ENCODE measurements around the gene CSF1R. TPM values are rescaled to one million over a fixed set of nuclear protein-coding genes. Genes with fewer than 3 reads are reported as not detected.
A peak's percentile ranks its signal among the peaks of the same experiment; 100 is the strongest.

Gene CSF1R
- total and polyA plus RNA-seq, 8 donors = 3.0 to 235 (median 25.2) TPM

DNA sequence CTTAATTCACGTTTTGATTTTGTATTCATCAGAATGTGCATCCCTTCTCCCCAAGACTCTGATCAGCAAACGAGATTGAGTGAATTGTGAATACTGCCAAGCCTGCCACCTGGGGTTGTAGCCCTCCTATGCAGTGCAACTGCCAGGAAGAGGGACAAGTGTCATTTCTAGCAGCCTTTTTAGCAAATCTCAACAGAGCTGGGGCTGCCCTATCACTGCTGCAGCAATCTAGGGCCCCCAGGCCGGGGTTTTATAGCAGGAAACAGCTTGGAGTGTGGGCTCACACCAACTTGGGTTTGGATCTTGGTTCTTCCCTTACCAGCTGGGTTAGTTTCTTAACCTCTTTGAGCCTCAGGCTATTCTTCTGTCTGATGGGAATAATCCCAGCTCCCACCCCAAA is 4.0 kb downstream of the CSF1R start:
- no peak for TF ChIP-seq EP300 (IDR thresholded peaks at IDR 0.05)
- no peak for TF ChIP-seq POLR2AphosphoS5 (IDR thresholded peaks at IDR 0.05)
- no peak for TF ChIP-seq POLR2A (IDR thresholded peaks at IDR 0.05)
- TF ChIP-seq, protein P1, sequence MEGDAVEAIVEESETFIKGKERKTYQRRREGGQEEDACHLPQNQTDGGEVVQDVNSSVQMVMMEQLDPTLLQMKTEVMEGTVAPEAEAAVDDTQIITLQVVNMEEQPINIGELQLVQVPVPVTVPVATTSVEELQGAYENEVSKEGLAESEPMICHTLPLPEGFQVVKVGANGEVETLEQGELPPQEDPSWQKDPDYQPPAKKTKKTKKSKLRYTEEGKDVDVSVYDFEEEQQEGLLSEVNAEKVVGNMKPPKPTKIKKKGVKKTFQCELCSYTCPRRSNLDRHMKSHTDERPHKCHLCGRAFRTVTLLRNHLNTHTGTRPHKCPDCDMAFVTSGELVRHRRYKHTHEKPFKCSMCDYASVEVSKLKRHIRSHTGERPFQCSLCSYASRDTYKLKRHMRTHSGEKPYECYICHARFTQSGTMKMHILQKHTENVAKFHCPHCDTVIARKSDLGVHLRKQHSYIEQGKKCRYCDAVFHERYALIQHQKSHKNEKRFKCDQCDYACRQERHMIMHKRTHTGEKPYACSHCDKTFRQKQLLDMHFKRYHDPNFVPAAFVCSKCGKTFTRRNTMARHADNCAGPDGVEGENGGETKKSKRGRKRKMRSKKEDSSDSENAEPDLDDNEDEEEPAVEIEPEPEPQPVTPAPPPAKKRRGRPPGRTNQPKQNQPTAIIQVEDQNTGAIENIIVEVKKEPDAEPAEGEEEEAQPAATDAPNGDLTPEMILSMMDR (IDR thresholded peaks at IDR 0.05) = no peak
- WGBS, 5 donors = 50 to 56% (median 54%) methylated on average over 3 of the region's 3 CpGs
- peaks cover 0 to 7% (median 0%) of the 10 kb centered on the region in 3 donors for H3K27me3 ChIP-seq
- no peak overlapping the region for H3K4me3 ChIP-seq
- H3K36me3 ChIP-seq = no peaks in the 10 kb centered on the region
- no peaks in the 10 kb centered on the region for H3K9me3 ChIP-seq
- H3K4me1 ChIP-seq = peaks cover 0 to 11% (median 0%) of the 10 kb centered on the region in 4 donors
- peak overlapping the region in 2 of 5 donors; percentile 33 to 55 for H3K27ac ChIP-seq
- DNase-seq = peak in 1 of 2 donors; percentile 20
- intact Hi-C loops (cut with DNase I; ENCODE audit: low total_unique reads) = no loop called here

DNA sequence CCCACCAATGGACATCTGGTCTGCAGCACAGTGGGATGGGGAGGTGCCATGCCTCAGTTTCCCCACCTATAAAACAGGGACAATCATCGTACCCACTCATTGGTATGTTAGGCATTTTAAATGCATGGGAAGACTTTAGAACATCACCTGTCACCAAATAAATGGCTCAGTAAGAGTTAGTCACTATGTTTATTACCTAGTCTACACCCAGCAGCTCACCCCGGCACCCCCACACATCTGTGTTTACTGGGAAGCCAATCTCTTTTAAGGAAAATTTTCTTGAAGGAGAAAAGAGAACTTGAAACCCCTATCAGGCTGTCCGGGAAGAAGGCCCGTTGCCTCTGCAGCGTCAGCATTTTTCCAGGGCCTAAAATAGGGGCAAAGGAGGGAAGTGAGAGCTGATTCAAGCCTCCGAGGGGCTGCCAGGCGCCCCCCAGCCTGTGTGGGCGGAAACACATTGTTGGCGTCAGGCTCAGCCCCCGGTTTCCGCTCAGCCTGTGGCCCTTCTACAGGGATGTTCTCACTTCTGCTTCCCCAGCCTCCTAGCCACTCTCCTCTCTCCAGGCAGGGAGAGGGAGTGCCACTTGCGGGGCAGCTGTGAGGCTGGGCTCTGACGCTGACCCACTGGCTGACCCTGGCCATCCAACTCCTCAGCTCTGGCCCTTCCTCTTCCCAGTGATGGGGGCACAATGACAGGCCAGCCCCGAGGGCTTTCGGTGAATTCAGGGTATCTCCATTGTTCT is 4.6 kb downstream of the CSF1R start:
- Histone ChIP-seq H3K4me3 (no peak overlapping the region), H3K36me3 (no peaks in the 10 kb centered on the region), H3K9me3 (no peaks in the 10 kb centered on the region), H3K4me1 (peaks cover 0 to 11% (median 0%) of the 10 kb centered on the region in 4 donors), H3K27me3 (peaks cover 0 to 7% (median 0%) of the 10 kb centered on the region in 3 donors), H3K27ac (peak overlapping the region in 1 of 5 donors; percentile 55)
- DNase-seq = peak; percentile 30 to 80
- TF ChIP-seq, protein P1 (IDR thresholded peaks at IDR 0.05) = no peak
- intact Hi-C loops (cut with DNase I; ENCODE audit: low total_unique reads) = no loop called here
- WGBS, 5 donors = 34 to 56% (median 46%) methylated on average over 15 of the region's 15 CpGs

DNA sequence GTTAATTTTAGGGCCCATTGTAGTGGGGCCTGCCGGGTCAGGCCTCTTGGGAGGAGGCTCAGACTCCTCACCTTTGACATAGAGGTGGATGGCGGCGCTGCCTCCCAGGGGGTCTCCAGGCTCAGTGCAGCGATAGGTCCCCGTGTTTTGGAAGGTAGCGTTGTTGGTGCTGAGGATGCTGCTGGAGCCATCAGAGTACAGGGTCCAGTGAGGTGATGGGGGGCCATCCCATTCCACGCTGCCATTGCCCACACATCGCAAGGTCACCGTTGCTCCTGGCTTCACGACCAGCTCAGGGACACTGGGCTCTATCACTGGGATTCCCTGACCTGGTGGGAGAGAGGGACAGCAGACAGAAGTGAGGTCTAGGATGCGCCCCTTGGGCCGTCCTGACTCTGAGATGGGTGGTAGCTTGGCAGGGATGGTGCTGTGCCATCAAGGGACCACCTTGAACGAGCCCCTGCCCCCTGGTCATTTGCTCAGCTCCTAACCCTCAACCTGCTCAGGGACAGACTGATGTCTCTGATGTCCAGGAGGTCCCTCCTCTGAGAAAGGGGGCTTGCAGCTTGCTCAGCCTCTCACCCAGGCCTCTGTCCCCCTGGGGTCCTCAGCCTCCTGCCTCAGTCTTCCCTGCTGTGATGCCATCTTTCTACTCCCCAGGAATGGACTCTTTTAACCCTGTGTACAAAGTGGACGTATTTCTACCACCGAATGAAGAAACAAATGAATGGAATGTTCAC is 5.5 kb downstream of the CSF1R start:
- H3K4me1 ChIP-seq = peaks cover 0 to 11% (median 0%) of the 10 kb centered on the region in 4 donors
- no peak overlapping the region for H3K27ac ChIP-seq
- TF ChIP-seq, protein P1 (IDR thresholded peaks at IDR 0.05) = no peak
- TF ChIP-seq EP300 (IDR thresholded peaks at IDR 0.05) = no peak
- H3K36me3 ChIP-seq = no peaks in the 10 kb centered on the region
- 72 to 93% (median 85%) methylated on average over 5 to 15 of the region's 15 CpGs for WGBS, 5 donors
- no peak overlapping the region for H3K4me3 ChIP-seq
- no peaks in the 10 kb centered on the region for H3K9me3 ChIP-seq
- no peaks in the 10 kb centered on the region for H3K27me3 ChIP-seq
- DNase-seq = peak in 1 of 2 donors; percentile 16
- intact Hi-C loops (cut with DNase I; ENCODE audit: low total_unique reads) = no loop called here

DNA sequence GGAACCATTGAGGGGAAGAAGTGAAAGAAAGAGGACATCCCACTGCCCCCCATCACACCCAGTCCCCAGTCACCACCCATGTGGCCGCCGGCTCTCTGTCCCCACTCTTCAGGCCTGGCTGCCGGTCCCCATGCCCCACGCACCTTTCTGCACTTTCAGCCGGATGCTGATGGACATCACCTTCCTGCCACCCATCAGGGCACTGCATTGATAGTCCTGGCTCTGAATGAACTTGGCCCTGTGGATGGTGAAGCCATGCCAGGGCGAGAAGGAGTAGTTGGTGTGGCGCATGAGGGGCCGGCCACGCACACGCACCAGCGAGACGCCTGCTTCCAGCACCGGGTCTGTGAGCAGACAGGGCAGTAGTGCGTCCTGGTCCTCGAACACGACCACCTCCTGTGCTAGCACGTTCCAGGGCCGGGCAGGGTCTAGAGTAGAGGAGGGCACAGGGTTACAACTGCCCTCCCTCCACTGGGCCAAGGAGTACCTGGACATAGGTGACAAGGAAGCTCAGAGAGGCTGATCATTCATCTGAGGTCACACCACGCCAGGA is 6.4 kb downstream of the CSF1R start:
- Histone ChIP-seq H3K4me3 (no peak overlapping the region), H3K27ac (no peak overlapping the region), H3K36me3 (peaks cover 0 to 3% (median 0%) of the 10 kb centered on the region in 4 donors), H3K9me3 (no peaks in the 10 kb centered on the region), H3K27me3 (no peaks in the 10 kb centered on the region), H3K4me1 (peaks cover 0 to 11% (median 0%) of the 10 kb centered on the region in 4 donors)
- intact Hi-C loops (cut with DNase I; ENCODE audit: low total_unique reads) = no loop called here
- 93 to 98% (median 96%) methylated on average over 5 to 19 of the region's 19 CpGs for WGBS, 5 donors
- peak in 1 of 2 donors; percentile 11 for DNase-seq
- no peak for TF ChIP-seq POLR2AphosphoS5 (IDR thresholded peaks at IDR 0.05)
- no peak for TF ChIP-seq POLR2A (IDR thresholded peaks at IDR 0.05)
- no peak for TF ChIP-seq EP300 (IDR thresholded peaks at IDR 0.05)

All from stomach (tissue), 9 donors.